SH-SY5Y (cell line): ENCODE data around the gene PPP1R16B.

Experiments
- GATA2 ChIP-seq: IDR thresholded peaks from 2 replicates; pipeline ENCODE4 v1.6.1; 2011; ENCODE audit warnings: mild to moderate bottlenecking, low read depth, low read length
- GATA3 ChIP-seq: IDR thresholded peaks from 2 replicates; pipeline ENCODE4 v1.6.1; 2011; ENCODE audit warnings: low read depth, mild to moderate bottlenecking, low read length, moderate library complexity

Gene PPP1R16B

DNA sequence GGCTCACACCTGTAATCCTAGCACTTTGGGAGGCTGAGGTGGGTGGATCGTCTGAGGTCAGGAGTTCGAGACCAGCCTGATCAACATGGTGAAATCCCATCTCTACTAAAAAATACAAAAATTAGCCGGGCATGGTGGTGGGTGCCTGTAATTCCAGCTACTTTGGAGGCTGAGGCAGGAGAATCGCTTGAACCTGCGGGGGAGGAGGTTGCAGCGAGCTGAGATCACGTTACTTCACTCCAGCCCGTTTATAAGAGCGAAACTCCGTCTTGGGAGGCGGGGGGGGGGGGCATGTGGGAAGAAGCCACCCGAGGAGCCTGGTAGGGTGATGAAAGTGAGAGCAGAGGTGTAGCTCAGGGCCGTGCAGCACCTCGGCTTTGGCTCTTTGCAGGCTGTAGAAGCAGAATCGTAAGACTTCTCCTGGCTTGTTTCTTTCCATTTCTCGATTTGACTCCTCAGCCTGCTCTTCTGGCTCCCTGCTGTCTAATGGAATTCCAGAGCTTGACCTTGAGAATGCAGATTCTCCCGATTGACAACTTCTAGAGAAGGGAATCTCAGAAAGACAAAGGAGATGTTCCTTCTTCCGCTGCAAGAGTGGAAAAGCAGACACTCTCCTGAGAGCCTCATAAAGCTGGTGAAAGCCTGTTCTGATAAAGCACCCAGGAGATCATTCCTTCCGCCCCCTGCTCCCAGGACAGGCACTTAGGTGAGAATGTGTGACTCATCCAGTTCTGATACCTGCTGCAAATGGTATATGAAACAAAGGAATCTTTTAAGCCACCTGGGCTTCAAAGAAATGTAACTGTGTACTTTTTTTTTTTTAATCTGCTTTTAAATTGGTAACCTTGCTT is 26.0 kb upstream of the PPP1R16B start:
- TF ChIP-seq GATA3 = no peak
- no peak for TF ChIP-seq GATA2

DNA sequence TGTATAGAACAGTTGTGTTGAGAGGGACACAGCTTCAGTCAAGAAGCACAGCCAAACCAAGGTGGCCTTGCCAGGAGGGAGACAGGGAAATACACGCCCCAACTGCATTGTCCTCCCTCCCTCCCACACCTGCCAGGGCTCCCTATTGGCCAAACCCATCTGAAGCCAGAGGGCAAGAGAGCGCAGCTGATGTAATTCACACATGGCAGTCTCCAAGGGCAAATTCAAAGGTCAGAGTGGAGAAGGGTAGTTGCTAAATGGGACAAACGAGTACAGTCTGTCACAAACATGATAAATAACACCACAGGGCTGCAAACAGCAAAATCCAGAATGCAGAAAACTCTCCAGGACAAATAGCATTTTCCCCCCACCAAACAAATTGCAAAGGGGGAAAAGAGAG is 23.2 kb upstream of the PPP1R16B start:
- TF ChIP-seq GATA2 = no peak
- TF ChIP-seq GATA3 = no peak

DNA sequence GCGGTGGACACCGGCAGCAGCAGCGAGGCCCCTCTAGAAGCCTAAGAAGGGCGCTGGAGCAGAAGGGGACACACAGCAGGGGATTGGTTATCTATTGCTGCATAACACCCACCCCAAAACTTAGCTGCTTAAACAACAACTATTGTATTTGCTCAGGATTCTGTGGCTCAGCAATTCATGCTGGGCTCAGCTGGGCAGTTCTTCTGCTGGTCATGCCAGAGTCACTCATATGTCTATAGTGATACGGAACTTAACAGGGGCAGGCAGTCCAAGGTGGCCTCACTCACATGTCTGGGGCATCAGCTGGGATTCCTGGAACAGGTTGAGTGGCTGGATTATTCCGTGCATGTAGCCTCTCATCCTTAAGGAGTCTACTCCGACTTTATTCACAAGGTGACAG is 17.6 kb upstream of the PPP1R16B start:
- TF ChIP-seq GATA2 = no peak
- no peak for TF ChIP-seq GATA3

DNA sequence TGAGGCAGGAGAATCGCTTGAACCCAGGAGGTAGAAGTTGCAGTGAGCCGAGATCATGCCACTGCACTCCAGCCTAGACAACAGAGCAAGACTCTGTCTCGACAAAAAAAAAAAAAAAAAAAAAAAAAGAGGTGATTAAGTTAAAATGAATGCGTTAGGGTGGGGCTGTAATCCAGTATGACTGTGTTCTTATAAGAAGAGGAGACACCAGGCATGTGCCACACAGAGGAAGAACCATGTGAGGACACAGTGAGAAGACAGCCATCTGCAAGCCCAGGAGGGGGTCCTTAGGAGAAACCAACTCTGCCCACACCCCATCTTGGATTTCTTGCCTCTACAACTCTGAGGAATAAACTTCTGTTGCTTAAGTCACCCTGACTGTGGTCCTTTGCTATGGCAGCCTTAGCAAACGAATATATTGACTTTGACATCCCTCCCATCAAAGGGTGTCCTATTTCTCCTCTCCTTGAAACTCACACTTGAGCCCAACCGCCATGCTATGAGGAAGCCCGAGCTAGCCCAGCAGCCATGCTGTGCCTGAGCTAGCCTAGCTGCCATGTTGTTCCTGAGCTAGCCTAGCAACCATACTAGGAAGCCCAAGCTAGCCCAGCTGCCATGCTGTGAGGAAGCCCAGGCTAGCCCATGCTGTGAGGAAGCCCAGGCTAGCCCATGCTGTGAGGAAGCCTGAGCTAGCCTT is 15.8 kb upstream of the PPP1R16B start:
- TF ChIP-seq GATA2 (no peak), GATA3 (no peak)

DNA sequence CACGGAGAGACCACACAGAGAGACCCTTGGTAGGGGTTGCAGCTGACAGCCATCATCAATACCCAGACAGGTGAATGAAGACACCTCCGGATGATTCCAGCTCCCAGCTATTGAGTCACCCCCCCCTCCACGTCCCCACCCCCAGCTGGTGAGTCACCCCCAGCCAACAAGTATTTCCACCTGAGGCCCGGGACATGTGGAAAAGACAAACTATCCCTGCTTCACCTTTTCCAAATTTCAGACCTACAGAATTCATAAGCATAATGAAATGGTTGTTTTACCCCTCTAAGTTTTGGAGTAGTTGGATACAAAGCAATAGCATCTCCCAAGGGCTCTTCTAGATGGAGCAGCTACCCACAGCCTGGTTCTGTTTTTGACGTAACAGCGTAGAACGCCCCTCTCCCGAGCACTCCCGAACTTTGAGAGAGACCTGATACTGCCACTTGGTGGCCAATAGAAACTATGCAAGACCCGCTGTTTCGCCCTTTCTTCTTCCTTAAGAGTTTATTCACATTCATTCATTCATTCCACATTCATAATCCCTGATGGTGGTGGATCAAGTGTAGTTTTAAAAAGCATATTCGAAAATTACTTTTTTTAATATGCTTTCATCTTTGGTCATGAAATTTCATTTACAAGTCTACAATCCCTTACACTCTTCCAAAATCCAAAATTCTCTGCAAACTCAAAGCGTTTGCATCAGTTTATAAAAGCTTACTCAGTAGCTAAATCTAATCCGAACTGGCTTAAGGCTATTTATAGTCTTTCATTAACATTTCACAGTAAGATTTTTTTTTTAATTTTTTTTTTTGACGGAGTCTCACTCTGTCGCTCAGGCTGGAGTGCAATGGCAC is 15.1 kb upstream of the PPP1R16B start:
- TF ChIP-seq GATA3 (no peak), GATA2 (no peak)

DNA sequence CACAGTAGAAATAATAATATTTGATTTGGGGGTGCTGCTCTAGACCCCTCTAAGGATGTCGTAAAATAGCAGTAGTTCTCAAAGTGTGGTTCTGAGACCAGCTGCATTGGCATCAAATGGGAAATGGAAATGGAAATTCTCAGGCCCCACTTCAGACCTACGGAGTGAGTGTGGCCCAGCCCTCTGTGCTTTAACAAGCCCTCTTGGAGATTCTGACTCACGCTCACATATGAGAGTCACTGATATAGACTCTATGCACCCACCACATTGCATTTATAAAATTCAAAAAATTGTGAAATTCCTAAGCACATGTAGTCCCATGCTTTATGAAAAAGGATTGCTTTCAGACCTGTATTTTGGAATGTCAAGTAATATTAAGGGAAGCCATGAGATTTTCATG is 14.2 kb upstream of the PPP1R16B start:
- no peak for TF ChIP-seq GATA2
- TF ChIP-seq GATA3 = no peak

DNA sequence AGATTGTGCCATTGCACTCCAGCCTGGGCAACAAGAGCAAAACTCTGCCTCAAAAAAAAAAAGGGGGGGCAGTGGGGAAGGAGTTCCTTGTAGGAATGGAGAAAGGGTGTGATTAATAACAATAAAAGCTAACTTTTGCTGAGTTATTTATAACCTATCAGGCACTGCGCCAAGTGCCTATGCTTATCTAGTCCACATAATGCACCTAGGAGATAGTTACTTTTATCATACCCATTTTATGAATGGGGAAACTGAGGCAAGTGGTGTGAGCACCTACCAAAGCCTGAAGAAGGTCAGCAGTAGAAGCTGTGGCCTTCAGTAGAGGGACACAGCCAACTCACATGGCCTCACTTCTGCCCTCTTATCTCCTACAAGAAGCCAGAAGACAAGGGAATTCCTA is 13.6 kb upstream of the PPP1R16B start:
- no peak for TF ChIP-seq GATA3
- no peak for TF ChIP-seq GATA2

DNA sequence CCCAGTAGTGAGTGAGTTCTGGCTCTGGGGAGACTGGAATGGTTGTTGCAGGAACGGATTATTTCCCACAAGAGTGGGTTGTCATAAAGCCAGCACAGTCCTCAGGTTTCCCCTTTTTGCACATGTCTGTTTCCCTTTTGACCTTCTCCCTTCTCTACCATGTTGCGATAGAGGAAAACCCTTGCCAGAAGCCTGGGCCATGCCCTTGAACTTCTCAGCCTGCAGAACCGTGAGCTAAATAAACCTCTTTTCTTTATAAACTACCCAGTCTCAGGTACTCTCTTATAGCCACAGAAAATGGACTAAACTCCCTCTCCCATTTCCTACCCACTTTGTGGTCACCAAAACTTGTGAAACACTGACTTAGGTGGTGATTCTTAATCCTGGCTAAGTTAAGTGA is 7.2 kb upstream of the PPP1R16B start:
- TF ChIP-seq GATA3 (no peak), GATA2 (no peak)

DNA sequence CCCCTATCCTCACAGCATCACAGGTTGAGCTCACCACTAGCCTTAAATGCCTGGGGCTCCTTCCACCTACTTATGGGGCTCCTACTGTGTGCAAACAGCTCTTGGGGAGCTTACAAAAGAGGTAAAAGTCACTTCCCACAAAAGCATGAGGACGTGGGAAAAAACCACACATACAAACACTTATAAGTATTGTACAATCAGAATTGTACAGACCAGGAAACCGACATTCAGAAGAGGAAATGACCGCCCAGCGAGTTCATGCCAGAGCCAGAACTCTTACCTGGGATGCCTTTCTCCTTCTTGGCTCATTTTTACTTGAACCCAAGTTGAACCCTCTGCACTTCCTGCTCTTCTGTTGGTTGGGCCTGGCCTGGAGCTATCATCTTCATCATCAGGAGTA is 6.3 kb upstream of the PPP1R16B start:
- TF ChIP-seq GATA2 (no peak), GATA3 (no peak)

DNA sequence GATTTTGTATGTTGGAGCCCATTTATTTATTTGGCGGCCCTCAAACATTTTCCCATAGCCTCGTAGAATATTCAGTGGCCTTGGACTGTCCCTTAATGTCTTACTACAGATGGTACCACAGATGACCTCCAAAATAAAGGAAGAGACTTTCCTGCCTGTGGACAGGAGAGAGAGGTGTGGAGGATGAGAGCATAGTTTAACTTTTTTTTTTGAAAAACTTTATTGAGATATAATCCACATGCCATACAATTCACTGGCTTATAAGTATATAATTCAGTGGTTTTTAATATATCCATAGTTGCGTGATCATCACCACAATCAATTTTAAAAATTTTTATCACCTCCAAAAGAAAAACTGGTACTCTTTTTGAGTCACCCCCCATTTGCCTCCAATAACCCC is 4.6 kb upstream of the PPP1R16B start:
- no peak for TF ChIP-seq GATA2
- TF ChIP-seq GATA3 = no peak

DNA sequence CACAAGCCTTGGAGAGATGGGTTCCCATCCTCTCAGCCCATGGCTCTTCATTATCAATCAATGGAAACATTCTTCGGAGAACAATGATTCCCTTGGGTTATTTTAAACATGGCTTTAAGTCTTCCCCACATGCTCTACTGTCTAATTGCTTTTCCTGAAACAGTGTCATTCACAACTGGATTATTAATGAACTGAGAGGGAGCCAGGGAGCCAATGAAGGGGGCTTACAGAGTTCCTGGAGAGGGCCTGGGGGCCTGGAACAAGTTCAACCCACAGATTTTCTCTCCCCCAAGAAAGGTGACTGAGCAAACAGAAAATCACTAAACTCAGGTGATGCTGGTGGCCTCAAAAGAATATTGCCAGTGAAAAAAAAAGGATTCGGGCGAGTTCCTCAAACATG is 1.3 kb upstream of the PPP1R16B start:
- TF ChIP-seq GATA3 (no peak), GATA2 (no peak)

DNA sequence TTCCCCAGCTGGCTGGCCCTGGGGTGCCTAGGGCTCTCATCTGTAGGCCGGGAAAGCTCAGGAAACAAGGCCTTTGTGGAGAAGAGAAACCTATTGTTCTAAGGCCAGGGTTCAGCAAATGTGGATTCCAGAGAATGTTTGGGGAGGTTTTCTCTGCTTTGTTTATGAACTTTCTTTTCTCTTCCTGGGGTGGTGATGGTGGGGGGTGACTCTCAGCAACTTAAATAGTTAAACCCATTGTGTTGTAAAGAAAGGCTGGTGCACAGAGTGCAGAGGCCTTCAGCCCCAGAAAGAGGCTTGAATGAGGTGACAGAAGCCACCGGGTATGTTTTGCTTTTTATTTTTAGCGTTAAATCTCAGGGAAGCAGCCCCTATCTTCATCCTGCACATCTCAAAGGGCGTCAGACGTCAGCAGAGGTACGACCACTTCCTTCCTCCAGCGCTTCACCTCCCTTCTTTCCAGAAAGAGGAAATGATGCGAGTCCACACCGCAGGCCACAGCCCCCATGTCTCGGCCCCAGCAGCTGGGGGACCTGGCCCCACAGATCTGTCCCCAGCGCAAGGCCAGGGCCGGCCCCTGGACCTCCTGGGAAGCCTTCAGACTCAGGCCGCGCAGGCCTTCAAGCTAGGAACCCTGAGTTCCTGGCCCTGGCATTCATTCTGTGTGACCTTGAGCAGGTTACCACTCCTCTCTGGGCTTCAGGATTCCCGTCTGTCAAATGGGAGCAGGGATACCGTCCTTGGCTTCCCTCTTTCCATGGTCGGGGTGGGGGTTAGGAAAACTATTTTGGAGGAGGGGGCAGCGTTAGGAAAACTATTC is 605 bp upstream of the PPP1R16B start:
- TF ChIP-seq GATA3 (no peak), GATA2 (no peak)

DNA sequence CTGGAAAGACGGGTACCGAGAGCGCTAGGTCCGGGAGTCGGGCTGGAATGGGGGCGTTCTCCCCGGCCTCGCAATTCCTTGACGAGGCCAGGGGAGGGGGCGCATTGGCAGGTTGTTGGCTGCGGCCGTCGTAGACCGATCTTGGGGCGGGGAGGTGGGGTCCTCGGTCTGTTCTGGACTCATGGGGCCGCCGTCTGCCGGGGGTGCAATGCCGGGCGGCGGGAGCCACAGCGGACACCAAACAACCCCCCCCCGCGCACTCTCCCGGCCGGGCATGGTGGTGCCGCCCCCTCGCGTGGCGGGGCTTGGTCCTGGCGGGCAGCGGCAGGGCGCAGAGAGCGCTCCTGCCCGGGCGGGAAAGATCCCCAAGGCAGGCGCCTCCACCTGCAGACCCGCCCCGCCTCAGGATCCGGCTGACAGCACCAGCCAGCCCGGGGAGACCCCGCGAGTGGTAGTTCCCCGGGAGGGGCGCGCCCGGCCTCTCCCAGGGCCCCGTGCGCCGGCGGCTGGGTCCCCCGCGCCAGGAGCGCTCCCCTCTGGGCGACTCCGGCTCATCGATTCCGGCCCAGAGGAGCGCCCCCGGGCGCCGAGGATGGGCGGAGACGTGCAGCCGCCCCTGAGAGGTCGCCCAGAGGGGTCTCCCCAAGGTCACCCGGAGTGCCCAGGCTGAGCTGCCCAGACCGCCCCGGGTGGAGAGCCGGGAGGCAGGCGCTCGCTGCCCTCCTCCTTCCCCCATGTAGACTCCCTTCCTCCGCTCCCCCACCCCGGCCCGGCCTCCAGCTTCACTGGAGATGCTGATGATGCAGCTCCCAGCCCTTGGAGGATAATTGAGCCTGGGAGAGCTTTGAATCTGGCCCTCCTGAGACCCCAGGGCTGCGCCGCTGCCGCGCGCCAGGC is 709 bp downstream of the PPP1R16B start:
- TF ChIP-seq GATA3 (no peak), GATA2 (no peak)
